Neuronal stem cell (in vitro differentiated cells): Measurements from ENCODE around the gene SGCG.
"Not testable (repeated sequence)": the region's sequence is repeated elsewhere in the genome, so short reads cannot be mapped to it uniquely, and the experiment has no call there.

Experiments
- DNase-seq: peaks from one replicate; pipeline ENCODE4 v3.0.0-alpha.2; 2013; ENCODE audit warnings: low spot score
- H2AFZ ChIP-seq: one replicate; pipeline ENCODE4 v1.6.1; 2013; ENCODE audit warnings: mild to moderate bottlenecking, low read length, inconsistent platforms
- H2AK5ac ChIP-seq: 2 replicates; pipeline ENCODE4 v1.6.1; 2013; ENCODE audit warnings: low read depth, mild to moderate bottlenecking, inconsistent platforms, low read length, moderate library complexity, mixed read lengths
- H2BK120ac ChIP-seq: 2 replicates; pipeline ENCODE4 v1.6.1; 2013; ENCODE audit warnings: low read depth, mild to moderate bottlenecking, inconsistent platforms, low read length, moderate library complexity, mixed read lengths
- H2BK12ac ChIP-seq: one replicate; pipeline ENCODE4 v1.6.1; 2013; ENCODE audit warnings: low read length, inconsistent platforms
- H2BK15ac ChIP-seq: 2 replicates; pipeline ENCODE4 v1.6.1; 2013; ENCODE audit warnings: mild to moderate bottlenecking, low read length, inconsistent platforms, mixed read lengths
- H2BK5ac ChIP-seq: one replicate; pipeline ENCODE4 v1.6.1; 2013; ENCODE audit warnings: inconsistent platforms, mild to moderate bottlenecking, low read length, moderate library complexity
- H3K14ac ChIP-seq: one replicate; pipeline ENCODE4 v1.6.1; 2013; ENCODE audit warnings: low read length, inconsistent platforms
- H3K18ac ChIP-seq: 2 replicates; pipeline ENCODE4 v1.6.1; 2013; ENCODE audit warnings: low read length, inconsistent platforms
- H3K23ac ChIP-seq: 2 replicates; pipeline ENCODE4 v1.6.1; 2013; ENCODE audit warnings: low read depth, mild to moderate bottlenecking, mixed read lengths, low read length, inconsistent platforms; ENCODE audit not compliant: poor library complexity
- H3K27ac ChIP-seq: replicated peaks from 3 replicates; pipeline ENCODE4 v1.5.1; 2013; ENCODE audit warnings: low read length, inconsistent platforms
- H3K27me3 ChIP-seq, 3 experiments: 2 replicates each; pipeline ENCODE4 v1.6.1; 2013; ENCODE audit warnings: low read length in 3 of 3, mild to moderate bottlenecking in 2 of 3, inconsistent platforms in 1 of 3, low read depth in 1 of 3, mixed read lengths in 1 of 3, moderate library complexity in 1 of 3; ENCODE audit not compliant: control insufficient read depth in 3 of 3, insufficient read depth in 3 of 3
- H3K36me3 ChIP-seq, 2 donors: replicated peaks in 1 of 2; 2 replicates each; pipeline ENCODE4 v1.6.1; 2013; ENCODE audit warnings: low read length in 2 of 2; ENCODE audit not compliant: control insufficient read depth in 2 of 2, insufficient read depth in 2 of 2
- H3K4ac ChIP-seq: 2 replicates; pipeline ENCODE4 v1.6.1; 2013; ENCODE audit warnings: inconsistent platforms, mild to moderate bottlenecking, low read length, moderate library complexity
- H3K4me1 ChIP-seq, 2 donors: 1 replicate in 1 of 2; 2 replicates in 1 of 2; pipeline ENCODE4 v1.6.1; 2013; ENCODE audit warnings: low read length in 2 of 2, low read depth in 1 of 2; ENCODE audit not compliant: control insufficient read depth in 2 of 2, insufficient read depth in 1 of 2
- H3K4me2 ChIP-seq: one replicate; pipeline ENCODE4 v1.6.1; 2013; ENCODE audit warnings: mild to moderate bottlenecking, low read length, inconsistent platforms; ENCODE audit not compliant: insufficient read depth, poor library complexity, severe bottlenecking
- H3K4me3 ChIP-seq, 2 donors: 2 replicates each; pipeline ENCODE4 v1.5.1; 2013; ENCODE audit warnings: low read length in 2 of 2, mild to moderate bottlenecking in 2 of 2, inconsistent platforms in 1 of 2, moderate library complexity in 1 of 2
- H3K79me1 ChIP-seq: one replicate; pipeline ENCODE4 v1.6.1; 2013; ENCODE audit warnings: low read depth, mild to moderate bottlenecking, inconsistent platforms, low read length, moderate library complexity
- H3K9ac ChIP-seq: one replicate; pipeline ENCODE4 v1.6.1; 2013; ENCODE audit warnings: mild to moderate bottlenecking, low read depth, low read length, inconsistent platforms; ENCODE audit not compliant: poor library complexity
- H3K9me3 ChIP-seq, 2 donors: replicated peaks in 1 of 2; 2 replicates each; pipeline versions ENCODE3 to v1.6.1; 2013; ENCODE audit warnings: low read length in 2 of 2, mild to moderate bottlenecking in 2 of 2, inconsistent platforms in 1 of 2, low read depth in 1 of 2, mixed read lengths in 1 of 2, moderate library complexity in 1 of 2; ENCODE audit not compliant: control insufficient read depth in 2 of 2, insufficient read depth in 1 of 2
- H4K8ac ChIP-seq: one replicate; pipeline ENCODE4 v1.6.1; 2013; ENCODE audit warnings: low read depth, mild to moderate bottlenecking, inconsistent platforms, low read length, moderate library complexity
- H4K91ac ChIP-seq: one replicate; pipeline ENCODE4 v1.6.1; 2013; ENCODE audit warnings: low read length, low read depth, mild to moderate bottlenecking, inconsistent platforms; ENCODE audit not compliant: poor library complexity
- WGBS, 2 donors: extraction: QIAGEN DNeasy Blood & Tissue Kit; methylation state at CpG; one replicate each; pipeline ENCODE4 v1.1.7; 2013; ENCODE audit warnings: missing lambda C conversion rate in 2 of 2, mixed read lengths in 1 of 2; ENCODE audit not compliant: insufficient read length in 2 of 2, insufficient replicate concordance in 1 of 2; ENCODE audit errors: extremely low coverage in 2 of 2; 5-methylcytosine and 5-hydroxymethylcytosine counted together

SGCG gene

GRCh38 chr13:23142607-23143006 is 38.2 kb upstream of the SGCG start:
- not testable (repeated sequence) for H3K27me3 ChIP-seq

DNA sequence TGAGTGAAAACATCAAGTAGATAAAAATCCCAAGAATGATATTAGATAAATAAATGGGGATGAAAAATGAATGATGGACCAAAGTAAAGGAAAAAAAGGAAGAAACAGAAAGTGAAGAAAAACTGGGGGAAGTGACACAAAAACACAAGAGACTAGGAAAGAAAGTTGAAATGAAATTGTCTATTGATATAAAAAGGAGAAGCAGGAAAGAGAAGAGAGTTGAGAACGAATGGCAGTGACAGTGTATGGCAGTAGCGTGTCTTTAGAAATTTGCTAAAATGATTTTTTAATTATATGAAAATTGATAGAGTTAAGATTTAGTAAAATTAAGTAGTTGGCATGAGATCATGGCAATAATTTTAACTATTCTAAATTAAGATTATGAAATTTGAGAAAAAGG is 36.3 kb upstream of the SGCG start:
- H2AK5ac ChIP-seq, result no peak overlapping the region
- H3K18ac ChIP-seq, result no peak overlapping the region
- no peak overlapping the region for H3K4ac ChIP-seq
- H3K14ac ChIP-seq, result no peak overlapping the region
- H2BK12ac ChIP-seq, result no peak overlapping the region
- no peak overlapping the region for H3K4me3 ChIP-seq
- WGBS, 2 donors, result 100% methylated on average over 1 of the region's 2 CpGs; no CpG with 5 or more reads in 1 of the 2 donors
- H3K36me3 ChIP-seq, result no peaks in the 10 kb centered on the region
- H3K4me2 ChIP-seq, result no peak overlapping the region
- H3K27ac ChIP-seq, result no peak overlapping the region
- H4K8ac ChIP-seq, result no peak overlapping the region
- no peak overlapping the region for H2BK120ac ChIP-seq
- H3K9ac ChIP-seq, result no peak overlapping the region
- no peak overlapping the region for H2BK15ac ChIP-seq
- H4K91ac ChIP-seq, result no peak overlapping the region
- no peak for DNase-seq
- no peak overlapping the region for H2AFZ ChIP-seq
- H3K23ac ChIP-seq, result no peak overlapping the region
- no peak overlapping the region for H2BK5ac ChIP-seq
- peaks cover 0 to 8% of the 10 kb centered on the region in 2 donors for H3K9me3 ChIP-seq
- H3K79me1 ChIP-seq, result no peaks in the 10 kb centered on the region
- no peaks in the 10 kb centered on the region for H3K27me3 ChIP-seq
- H3K4me1 ChIP-seq, result no peaks in the 10 kb centered on the region

More at GRCh38 chr13:23142607-23143006, 38.2 kb upstream of the SGCG start:
- H4K91ac ChIP-seq, H2BK12ac ChIP-seq, H3K9me3 ChIP-seq, H2BK5ac ChIP-seq, H3K4ac ChIP-seq, H2AFZ ChIP-seq, H3K79me1 ChIP-seq, H3K27ac ChIP-seq, H3K14ac ChIP-seq, H2BK120ac ChIP-seq, H3K9ac ChIP-seq, H3K4me1 ChIP-seq, H3K4me2 ChIP-seq, H4K8ac ChIP-seq, H2AK5ac ChIP-seq, DNase-seq, H3K36me3 ChIP-seq, H3K18ac ChIP-seq, H2BK15ac ChIP-seq, H3K4me3 ChIP-seq, H3K23ac ChIP-seq: not testable (repeated sequence)
- WGBS, 2 donors, result no CpG with 5 or more reads among the region's 7 CpGs

GRCh38 chr13:23146006-23146405 is 34.8 kb upstream of the SGCG start:
- H4K8ac ChIP-seq, result no peak overlapping the region
- no peak overlapping the region for H2AFZ ChIP-seq
- H2AK5ac ChIP-seq, result no peak overlapping the region
- H3K4me2 ChIP-seq, result no peak overlapping the region
- H2BK15ac ChIP-seq, result no peak overlapping the region
- H2BK120ac ChIP-seq, result no peak overlapping the region
- no peaks in the 10 kb centered on the region for H3K79me1 ChIP-seq
- H2BK12ac ChIP-seq, result no peak overlapping the region
- H3K4ac ChIP-seq, result no peak overlapping the region
- H3K9ac ChIP-seq, result no peak overlapping the region
- H3K4me3 ChIP-seq, result no peak overlapping the region
- H3K27ac ChIP-seq, result no peak overlapping the region
- no peaks in the 10 kb centered on the region for H3K36me3 ChIP-seq
- H3K23ac ChIP-seq, result no peak overlapping the region
- no peak overlapping the region for H3K14ac ChIP-seq
- no peaks in the 10 kb centered on the region for H3K4me1 ChIP-seq
- no peak overlapping the region for H2BK5ac ChIP-seq
- WGBS, 2 donors, result no CpG with 5 or more reads among the region's 5 CpGs
- H3K9me3 ChIP-seq, result peaks cover 0 to 8% of the 10 kb centered on the region in 2 donors
- DNase-seq, result no peak
- no peak overlapping the region for H3K18ac ChIP-seq
- H4K91ac ChIP-seq, result no peak overlapping the region
- no peaks in the 10 kb centered on the region for H3K27me3 ChIP-seq

- H4K8ac ChIP-seq, result no peak overlapping the region
- peaks cover 0 to 6% of the 10 kb centered on the region in 2 donors for H3K9me3 ChIP-seq
- no peaks in the 10 kb centered on the region for H3K4me1 ChIP-seq
- no peak overlapping the region for H2AK5ac ChIP-seq
- no peaks in the 10 kb centered on the region for H3K79me1 ChIP-seq
- H3K36me3 ChIP-seq, result no peaks in the 10 kb centered on the region
- H3K27me3 ChIP-seq, result no peaks in the 10 kb centered on the region
- H3K4ac ChIP-seq, result no peak overlapping the region
- H2BK120ac ChIP-seq, result no peak overlapping the region
- H3K23ac ChIP-seq, result no peak overlapping the region
- no peak overlapping the region for H3K27ac ChIP-seq
- DNase-seq, result no peak
- H2BK5ac ChIP-seq, result no peak overlapping the region
- no peak overlapping the region for H2BK15ac ChIP-seq
- no peak overlapping the region for H3K14ac ChIP-seq
- H3K9ac ChIP-seq, result no peak overlapping the region
- no CpG with 5 or more reads among the region's 12 CpGs for WGBS, 2 donors
- H2AFZ ChIP-seq, result no peak overlapping the region
- H2BK12ac ChIP-seq, result no peak overlapping the region
- no peak overlapping the region for H3K4me2 ChIP-seq
- H4K91ac ChIP-seq, result no peak overlapping the region
- H3K4me3 ChIP-seq, result no peak overlapping the region
- no peak overlapping the region for H3K18ac ChIP-seq
These were observed 33.8 kb upstream of the SGCG start for GRCh38 chr13:23146811-23147625.
